GM18526 (cell line): ENCODE measurements around the gene PMEPA1.

ENCODE experiments used
- POLR2A ChIP-seq: IDR thresholded peaks from 3 replicates; pipeline ENCODE4 v1.6.1; 2011; ENCODE audit not compliant: insufficient read length; ENCODE audit errors: extremely low read depth

The PMEPA1 gene

DNA sequence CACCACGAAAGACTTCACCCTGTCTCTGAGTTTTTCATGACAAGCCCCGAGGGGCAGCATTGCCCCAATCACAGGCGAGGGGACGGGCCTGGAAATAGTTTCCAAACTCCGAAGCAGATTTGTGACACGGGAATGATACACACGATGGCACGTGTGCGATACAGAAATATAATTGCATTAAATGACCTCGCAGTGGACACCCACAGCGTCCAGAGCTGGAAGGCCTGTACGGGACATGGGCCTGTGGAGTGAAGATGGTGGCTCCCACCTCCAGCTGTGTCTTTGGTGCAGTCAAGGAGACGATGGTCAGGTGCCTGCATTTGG, 43.0 kb downstream of the PMEPA1 start:
- no peak for TF ChIP-seq POLR2A

DNA sequence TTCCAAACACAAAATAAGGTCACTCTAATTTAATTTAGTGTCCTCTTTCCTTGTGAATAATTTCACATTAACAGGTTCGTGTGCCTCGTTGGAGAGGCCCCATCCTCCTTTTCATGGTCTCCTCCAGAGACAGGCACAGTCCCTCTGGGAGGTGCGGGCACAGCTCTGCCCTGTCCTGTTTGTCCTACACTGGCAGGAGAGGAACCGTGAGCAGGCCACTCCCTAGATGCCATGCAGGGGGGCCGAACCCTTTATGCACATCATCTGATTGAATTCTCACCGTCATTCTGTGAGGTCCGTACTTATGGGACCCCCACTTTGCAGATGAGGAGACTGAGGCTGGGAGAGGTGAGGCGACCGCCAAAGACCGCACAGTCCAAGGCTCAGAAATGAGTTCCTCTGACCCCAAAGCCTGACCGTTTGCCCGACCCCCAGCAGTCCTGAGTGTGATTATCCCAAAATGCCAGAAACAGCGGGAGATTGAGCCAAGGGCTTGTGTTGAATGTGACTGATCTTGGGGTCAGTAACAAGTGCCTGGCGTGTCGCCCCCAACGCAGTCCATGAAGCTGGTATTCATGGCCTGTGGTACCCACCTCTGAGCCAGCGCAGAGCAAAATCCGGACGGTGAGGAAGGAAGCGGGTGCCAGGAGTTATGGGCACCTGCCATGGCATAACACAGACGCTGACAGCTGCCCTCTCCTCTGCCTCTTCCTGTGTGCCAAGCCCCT, 43.5 kb downstream of the PMEPA1 start:
- TF ChIP-seq POLR2A = no peak

DNA sequence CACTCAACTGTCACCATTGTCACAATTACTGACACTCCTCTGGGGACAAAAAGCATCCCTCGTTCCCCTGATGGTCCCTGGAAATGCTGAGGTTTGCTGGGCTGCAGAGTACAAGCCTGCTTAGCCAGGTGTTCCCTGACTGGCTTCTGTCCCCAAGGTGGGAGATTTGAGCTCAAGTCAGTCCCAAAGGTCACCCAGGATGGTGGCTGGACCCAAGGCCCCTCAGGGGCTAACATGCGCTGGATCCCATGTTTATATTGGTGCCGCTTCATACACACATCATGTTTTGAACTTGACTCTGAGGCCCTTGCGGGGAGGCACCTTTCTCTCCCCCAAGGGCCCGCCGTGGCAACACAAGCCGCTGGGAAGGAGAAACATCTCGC, 44.2 kb downstream of the PMEPA1 start:
- TF ChIP-seq POLR2A = no peak

DNA sequence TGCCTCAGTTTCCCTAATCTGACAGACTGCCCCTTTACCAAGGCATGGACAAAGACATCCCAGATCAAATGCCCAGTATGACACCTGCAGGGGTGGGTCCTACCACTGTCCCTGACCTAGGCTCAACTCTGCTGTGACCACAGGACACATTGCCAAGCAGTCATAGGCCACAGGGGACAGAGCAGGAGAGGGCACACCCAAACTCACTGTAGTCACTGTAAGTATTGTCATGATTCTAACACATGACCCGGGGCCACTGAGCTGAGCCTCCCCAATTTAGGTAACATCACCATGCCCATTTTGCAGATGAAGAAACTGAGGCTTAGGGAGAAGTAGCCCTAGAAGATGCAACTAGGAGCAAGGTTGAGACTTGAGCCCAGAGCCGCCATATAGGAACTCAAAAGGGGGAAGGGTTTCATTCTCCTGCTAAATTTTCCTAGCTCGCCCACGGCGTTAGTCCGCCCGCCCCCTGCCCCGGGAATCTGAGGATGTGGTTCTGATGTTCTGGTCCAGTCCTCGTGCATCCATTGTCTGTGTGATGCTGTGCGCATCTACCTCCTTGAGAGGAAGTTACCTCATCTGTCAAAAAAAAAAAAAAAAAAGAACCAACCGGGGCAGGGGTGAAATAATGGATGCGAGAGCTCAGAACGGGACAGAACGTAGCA, 44.8 kb downstream of the PMEPA1 start:
- no peak for TF ChIP-seq POLR2A

DNA sequence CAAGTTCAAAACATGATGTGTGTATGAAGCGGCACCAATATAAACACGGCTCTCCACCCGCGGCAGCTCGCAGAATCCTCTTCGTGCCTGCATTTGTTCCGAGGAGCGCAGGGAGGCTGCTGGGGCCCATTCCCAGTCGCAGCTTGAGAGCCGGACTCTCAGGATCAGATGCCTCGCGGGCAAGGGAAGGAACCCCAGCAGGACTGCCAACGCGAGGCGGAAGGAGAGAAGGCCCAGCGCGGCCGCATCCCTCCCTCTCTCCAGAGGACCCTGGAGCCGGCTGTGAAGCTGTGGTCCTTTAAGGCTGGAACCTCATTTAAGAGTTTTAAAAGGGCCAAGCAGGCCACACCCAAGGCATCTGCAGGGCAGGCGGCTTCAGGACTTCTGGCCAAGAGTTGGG, 45.3 kb downstream of the PMEPA1 start:
- no peak for TF ChIP-seq POLR2A

DNA sequence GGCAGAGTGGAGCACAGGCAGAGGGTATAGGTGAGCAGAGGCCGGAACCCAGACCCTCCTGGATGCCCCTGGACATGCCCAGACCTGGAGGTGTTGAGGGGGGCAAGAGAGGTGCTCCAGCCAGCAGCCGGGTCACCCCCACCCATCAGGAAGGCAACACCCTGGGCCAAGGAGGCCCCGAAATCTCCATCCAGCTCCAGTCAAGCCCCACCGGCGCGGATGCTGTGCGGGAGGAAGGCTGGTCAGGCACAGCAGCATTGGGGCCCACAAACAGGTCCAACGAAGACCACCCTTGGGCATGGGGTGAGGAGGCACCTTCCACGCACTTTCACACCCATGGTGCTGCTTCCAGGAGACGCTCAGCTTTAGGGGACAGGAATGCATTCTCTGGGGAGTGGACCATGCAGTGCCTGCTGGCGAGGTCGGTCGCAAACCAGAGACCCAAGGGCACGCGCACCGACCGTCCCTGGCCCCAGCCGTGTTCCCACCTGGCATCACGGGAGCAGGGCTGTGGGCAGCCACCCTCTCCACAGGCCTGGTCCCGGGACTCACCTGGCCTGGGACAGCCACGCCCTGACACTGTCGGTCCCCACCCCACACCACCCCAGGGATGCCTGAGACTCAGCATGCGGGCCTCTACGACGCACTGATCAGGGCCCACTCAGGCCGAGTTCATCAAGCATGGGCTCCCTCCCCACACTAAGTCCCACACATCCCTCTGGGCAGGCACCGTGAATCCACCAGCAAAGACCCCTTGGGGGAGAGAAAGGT, 45.9 kb downstream of the PMEPA1 start:
- no peak for TF ChIP-seq POLR2A

DNA sequence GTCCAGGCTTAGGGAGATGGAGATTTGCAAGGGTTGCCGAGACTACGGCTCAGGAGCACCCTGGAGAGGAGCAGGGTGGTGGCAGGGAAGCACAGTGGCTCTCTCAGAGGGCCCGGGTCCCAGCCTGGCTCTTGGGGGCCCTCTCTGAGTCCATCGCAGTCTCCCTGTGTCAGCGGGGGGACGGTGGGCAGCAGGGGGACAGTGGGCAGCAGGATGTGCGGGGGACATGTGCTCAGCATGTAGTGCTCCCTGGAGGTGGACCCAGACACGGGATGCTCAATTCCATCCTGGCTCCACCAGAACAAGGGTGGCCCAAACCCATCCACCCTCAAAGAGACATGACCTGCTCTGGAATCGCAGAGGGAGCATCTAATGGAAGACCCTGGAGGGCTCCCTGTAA, 46.6 kb downstream of the PMEPA1 start:
- no peak for TF ChIP-seq POLR2A

DNA sequence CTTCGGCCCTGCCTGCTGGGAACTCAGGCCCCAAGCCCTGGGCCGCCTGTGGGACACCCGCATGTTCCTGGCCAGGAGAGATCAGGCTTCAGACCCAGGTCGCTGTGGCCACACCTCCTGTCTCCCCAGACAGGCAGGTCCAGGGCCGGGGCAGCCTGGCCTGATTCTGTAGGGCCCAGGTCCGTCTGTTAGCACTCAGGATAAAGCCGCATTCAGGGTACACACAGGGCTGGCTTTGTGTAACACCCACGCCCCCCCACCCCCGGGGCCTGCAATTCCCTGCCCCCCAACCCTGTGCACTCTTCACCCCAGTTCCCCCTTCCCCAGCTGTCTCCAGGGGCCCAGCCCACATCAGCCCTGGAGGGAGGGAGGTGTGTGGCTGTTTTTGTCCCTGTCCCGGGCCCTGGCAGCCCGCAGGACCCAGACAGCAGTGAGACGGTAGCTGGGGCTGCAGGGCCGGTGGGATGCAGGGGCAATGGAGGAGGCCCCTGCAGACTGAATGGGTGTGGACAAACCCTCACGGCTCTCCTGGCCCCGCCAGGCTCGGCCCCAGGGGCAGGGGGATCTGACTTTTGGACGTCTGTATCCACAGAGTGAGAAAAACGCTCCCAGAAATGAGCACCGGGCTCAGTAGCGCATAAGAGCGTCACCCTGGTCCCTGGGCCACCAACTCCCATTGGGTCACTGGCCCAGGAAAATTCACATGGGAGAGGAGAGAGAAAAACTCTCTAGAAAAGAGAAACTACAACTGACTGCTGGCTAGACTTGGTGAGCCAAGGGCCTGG, 47.2 kb downstream of the PMEPA1 start:
- no peak for TF ChIP-seq POLR2A

DNA sequence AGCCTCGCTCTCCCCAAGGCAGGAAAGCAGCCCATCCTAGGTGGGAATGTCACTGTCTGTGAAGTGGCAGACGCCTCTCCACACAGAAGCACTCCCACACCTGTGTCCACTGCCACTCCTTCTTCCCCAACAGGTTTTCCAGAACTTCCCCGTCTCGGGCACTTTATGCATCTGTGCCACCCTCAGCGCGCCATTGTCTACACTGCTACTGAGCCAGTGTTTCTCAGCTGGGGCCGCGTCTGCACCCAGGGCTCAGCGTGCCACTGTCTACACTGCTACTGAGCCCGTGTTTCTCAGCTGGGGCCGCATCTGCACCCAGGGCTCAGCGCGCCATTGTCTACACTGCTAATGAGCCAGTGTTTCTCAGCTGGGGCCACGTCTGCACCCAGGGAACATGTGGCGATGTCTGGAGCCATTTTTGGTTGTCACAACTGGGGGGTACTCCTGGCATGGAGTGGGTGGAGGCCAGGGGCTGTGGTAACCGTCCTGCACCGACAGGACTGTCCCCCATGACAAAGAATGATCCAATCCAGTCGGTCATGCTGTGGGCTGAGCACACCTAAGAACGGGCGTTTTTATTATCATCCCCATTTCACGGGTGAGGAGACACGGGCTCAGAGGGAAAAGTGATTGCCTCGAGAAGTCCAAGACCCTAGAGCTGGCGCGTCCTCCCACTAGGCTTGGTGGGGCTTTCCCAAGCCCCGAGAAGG, 47.9 kb downstream of the PMEPA1 start:
- TF ChIP-seq POLR2A = no peak

DNA sequence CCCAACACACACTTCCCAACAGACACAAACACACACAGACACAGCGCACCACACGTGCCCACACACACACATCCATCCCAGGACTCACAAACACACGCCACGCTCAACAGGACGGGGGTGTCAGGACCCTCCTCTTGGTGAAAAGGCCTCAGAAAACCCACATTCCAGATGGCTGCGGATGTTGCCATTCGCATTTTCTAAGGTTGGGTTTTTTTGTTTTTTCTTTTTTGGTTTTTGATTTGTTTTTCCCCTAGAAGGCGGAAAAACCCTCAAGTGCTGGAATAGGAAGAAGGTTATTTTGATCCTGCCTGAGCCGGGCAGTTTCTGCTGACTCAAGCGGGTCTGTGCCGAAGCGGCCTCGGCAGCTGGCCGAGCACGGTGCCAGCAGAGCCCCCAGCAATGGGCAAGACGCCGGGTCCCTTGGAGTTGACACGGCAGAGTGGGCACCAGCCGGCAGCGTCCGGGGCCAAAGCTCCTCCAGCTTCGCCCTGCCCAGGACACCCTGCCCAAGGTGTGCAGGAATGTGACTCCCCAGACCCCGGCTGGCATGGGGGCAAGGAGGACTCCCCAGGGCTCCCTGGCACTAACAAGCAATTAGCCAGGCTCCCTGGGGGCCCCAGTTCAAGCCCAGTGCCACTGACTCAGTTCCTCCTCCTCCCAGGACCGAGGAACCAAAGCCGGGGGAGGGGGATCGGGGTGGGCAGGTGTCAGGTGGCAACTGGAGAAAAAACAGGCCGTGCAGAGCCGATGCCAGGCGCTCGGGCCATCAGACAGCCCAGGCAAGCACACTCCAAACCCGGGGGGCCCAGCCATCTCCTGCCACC, 48.7 kb downstream of the PMEPA1 start:
- no peak for TF ChIP-seq POLR2A

DNA sequence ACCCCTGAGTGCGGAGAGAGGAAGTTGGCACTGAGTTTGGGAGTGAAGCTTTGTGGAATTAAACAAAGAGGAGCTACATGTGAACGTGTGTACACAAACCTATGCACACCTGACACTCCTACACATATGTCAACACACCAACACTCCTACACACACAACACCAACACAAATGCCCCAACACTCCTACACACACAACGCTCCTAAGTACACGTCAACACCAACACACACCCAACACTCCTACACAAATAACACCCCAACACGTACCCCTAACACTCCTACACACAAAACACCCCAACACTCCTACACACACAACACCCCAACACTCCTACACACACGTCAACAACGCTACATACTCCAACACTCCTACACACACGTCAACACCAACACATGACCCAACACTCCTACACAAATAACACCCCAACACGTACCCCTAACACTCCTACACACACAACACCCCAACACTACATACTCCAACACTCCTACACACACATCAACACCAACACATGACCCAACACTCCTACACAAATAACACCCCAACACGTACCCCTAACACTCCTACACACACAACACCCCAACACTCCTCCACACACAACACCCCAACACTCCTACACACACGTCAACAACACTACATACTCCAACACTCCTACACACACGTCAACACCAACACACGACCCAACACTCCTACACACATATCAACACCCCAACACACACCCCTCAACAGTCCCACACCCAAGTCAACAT, 49.5 kb downstream of the PMEPA1 start:
- no peak for TF ChIP-seq POLR2A

DNA sequence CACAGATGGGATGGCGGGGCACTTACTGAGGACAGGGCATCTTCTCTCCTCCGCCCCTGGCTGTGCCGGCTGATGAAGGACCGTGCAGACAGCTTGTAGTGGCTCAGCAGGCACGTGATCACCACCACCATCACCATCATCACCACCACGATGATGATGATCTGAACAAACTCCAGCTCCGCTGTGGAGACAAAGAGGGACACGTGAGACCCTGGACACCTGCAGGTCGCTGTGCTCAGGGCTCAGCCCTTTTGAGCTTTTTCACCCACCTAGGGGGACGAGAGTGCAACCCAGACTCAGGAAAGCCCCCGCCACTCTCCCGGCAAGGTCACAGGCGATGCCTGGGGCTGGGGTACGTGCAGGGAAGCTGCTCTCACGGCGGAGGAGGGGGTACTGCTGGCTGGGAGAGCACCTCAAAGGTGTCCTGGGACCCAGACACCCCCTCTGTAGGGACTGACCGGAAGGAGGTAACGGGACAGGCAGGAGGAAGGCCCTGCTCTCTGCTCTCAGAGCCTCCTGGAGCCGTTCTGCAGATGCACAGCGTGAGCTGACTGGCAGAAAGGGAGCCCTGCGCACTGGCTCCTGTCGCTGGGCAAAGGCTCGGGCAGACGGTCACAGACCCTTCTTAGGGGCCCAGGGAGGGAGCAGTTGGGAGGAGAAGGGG, 50.2 kb downstream of the PMEPA1 start:
- no peak for TF ChIP-seq POLR2A

DNA sequence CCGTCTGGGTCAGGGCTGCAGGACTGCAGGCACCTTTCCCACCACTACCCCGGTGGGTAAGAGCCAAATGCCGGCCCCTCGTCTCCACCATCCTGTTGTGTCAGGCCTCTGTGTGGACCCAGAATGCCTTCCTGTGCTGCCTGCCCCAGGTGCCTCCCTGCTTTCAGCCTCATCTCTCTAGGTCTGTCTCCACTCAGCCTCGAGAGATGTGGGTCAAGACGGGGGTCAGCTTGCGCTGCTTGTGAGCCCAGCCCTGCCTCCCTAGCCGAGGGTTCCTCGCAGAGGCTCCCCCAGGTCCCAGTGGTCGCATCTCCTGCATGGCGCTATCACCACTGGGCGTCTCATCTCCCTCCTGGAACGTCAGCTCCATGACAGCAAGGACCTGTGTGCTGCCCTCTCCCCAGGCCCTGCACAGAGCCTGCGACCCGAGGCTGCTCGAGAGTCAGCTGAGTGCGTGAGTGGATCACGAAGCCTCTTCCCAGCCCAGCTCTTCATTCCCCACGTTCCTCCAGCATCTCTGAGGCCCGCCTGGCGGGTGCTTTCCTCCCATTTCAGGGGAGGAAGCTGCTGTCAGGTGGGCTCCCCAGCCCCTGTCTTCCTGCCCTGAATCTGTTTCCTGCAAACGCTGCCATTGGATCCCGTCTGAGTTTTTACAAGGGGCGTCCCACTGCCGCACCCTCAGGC, 50.8 kb downstream of the PMEPA1 start:
- TF ChIP-seq POLR2A = no peak

DNA sequence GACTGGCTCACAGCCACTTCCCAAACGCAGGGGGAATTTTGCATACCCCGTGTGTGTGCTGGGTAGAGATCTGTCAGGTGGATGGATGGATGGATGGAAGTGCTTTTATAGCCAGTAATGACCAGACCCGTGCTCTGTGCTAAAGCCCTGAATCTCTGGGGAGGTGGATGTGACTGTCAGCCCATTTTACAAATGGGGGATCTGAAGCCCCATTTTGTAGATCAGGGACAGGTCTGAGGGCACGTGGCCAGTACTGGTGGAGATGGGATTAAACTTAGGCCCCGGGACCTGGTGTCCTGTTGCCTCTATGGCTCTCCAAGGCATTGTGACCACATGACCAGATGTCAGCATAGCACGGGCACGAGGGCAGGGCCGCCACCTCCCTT, 51.4 kb downstream of the PMEPA1 start:
- TF ChIP-seq POLR2A = no peak
